ENCODE data around the gene ROBO3. TPM values are rescaled to one million over a fixed set of nuclear protein-coding genes. Genes with fewer than 3 reads are reported as not detected.

ROBO3 gene
- total RNA-seq, 4 donors from 2014 or later: 5.6 to 38.6 (median 17.0) TPM

DNA sequence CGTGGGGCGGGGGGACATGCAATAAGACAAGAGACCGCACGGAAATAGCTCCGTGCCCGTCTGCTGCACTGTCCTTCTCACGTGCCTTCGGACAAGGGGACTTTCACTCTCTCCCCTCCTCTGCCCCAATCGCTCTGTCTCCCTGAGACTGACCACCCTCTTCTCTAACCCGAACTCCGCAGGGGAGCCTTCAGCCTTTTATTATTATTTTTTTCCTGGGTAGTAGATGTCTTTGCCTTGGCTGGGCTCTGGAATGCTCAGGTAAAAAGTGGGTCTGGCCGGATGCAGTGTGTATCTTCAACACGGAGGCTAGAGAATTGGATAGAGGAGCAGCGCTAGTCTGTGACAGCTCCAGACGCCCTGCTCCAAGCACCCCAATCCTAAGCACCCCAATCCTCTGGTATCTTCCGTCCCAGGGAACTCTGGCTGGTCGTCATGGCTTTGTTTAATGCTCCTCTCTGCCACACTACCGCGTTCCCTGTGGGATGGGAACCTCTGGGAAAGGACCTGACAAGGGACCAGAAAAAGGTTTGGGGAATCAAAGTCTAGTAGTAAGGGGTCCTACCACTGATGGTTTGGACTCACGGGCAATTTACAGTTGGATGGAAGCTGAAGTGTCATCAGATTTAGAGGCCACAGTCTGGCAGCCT lies 25.1 kb upstream of the ROBO3 start:
- Histone ChIP-seq H3K27me3 (peaks cover 79% of the 10 kb centered on the region), H3K4me1 (peaks cover 10 to 39% (median 21%) of the 10 kb centered on the region in 4 donors), H3K9me3 (no peaks in the 10 kb centered on the region), H3K36me3 (no peaks in the 10 kb centered on the region), H3K27ac (no peak overlapping the region), H3K4me3 (peak overlapping the region in 2 of 4 donors; percentile 20 to 44)
- TF ChIP-seq EP300 (IDR thresholded peaks at IDR 0.05; ENCODE audit: low read depth) (no peak), POLR2A (IDR thresholded peaks at IDR 0.05) (no peak), POLR2AphosphoS5 (IDR thresholded peaks at IDR 0.05) (no peak)
- TF ChIP-seq, protein P1, sequence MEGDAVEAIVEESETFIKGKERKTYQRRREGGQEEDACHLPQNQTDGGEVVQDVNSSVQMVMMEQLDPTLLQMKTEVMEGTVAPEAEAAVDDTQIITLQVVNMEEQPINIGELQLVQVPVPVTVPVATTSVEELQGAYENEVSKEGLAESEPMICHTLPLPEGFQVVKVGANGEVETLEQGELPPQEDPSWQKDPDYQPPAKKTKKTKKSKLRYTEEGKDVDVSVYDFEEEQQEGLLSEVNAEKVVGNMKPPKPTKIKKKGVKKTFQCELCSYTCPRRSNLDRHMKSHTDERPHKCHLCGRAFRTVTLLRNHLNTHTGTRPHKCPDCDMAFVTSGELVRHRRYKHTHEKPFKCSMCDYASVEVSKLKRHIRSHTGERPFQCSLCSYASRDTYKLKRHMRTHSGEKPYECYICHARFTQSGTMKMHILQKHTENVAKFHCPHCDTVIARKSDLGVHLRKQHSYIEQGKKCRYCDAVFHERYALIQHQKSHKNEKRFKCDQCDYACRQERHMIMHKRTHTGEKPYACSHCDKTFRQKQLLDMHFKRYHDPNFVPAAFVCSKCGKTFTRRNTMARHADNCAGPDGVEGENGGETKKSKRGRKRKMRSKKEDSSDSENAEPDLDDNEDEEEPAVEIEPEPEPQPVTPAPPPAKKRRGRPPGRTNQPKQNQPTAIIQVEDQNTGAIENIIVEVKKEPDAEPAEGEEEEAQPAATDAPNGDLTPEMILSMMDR (IDR thresholded peaks at IDR 0.05): no peak
- in situ Hi-C loops (cut with MboI; ENCODE audit: low pct_ligation_motif_present in 1 of 4, low pct_unique_long_range_greater_than_20kb in 1 of 4, low sequenced_read_pairs in 3 of 4): loop anchor here (5.0 to 25.0 kb wide), 5 partner anchors 75 to 428 kb away; partner anchors contain the start of genes SIAE (in 3 of the 4), SPA17 (in 3 of the 4), ESAM (in 1 of the 4) and OR8B4 (in 1 of the 4)
- no peak for DNase-seq
- 0 to 5% methylated on average over 4 to 20 of the region's 20 CpGs for WGBS, 2 donors (ENCODE audit: low coverage in 1 of 2)
- intact Hi-C loops (cut with DNase I; ENCODE audit: low total_unique reads): loop anchor here (5.0 kb wide), 1 partner anchor 78 kb away; the partner anchor contains the start of gene ESAM

DNA sequence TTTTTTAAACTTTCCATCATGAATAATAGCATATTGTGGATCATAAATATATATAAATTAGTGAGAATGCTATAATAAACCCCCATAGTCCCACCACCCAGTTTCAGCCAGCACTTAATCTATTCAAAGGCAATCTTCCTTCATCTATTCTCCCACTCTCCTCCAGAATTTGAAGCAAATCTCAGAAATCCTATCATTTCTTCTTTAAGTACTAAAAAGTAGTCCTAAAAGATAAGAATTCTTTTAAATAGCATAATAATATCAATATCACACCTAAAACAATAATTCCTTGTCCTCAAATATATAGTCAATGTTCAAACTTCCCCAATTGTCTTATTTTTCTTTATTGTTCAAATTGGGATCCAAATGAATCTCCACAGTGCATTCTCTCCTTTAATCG lies 24.6 kb upstream of the ROBO3 start:
- no peak for DNase-seq
- H3K27ac ChIP-seq: no peak overlapping the region
- peaks cover 85% of the 10 kb centered on the region for H3K27me3 ChIP-seq
- TF ChIP-seq, protein P1 (IDR thresholded peaks at IDR 0.05): no peak
- no peak for TF ChIP-seq POLR2AphosphoS5 (IDR thresholded peaks at IDR 0.05)
- no peak for TF ChIP-seq POLR2A (IDR thresholded peaks at IDR 0.05)
- TF ChIP-seq EP300 (IDR thresholded peaks at IDR 0.05; ENCODE audit: low read depth): no peak
- intact Hi-C loops (cut with DNase I; ENCODE audit: low total_unique reads) (no loop called here), in situ Hi-C loops (cut with MboI; ENCODE audit: low pct_ligation_motif_present in 1 of 4, low pct_unique_long_range_greater_than_20kb in 1 of 4, low sequenced_read_pairs in 3 of 4) (loop anchor here in 2 of 4 donors (25.0 kb wide), 2 partner anchors 178 to 428 kb away; partner anchors contain the start of genes SIAE (in 2 of the 2), SPA17 (in 2 of the 2) and OR8B4 (in 1 of the 2))
- no peak overlapping the region for H3K4me3 ChIP-seq
- H3K9me3 ChIP-seq: no peaks in the 10 kb centered on the region
- no peaks in the 10 kb centered on the region for H3K36me3 ChIP-seq
- peaks cover 10 to 39% (median 21%) of the 10 kb centered on the region in 4 donors for H3K4me1 ChIP-seq
- 13 to 50% methylated on average over 1 of the region's 1 CpG for WGBS, 2 donors (ENCODE audit: low coverage in 1 of 2)

GRCh38 chr11:124841201-124841600 lies 24.0 kb upstream of the ROBO3 start:
- H3K4me3 ChIP-seq: no peak overlapping the region
- H3K36me3 ChIP-seq: no peaks in the 10 kb centered on the region
- no peak for DNase-seq
- TF ChIP-seq, protein P1 (IDR thresholded peaks at IDR 0.05): no peak
- TF ChIP-seq EP300 (IDR thresholded peaks at IDR 0.05; ENCODE audit: low read depth) (no peak), POLR2AphosphoS5 (IDR thresholded peaks at IDR 0.05) (no peak), POLR2A (IDR thresholded peaks at IDR 0.05) (no peak)
- intact Hi-C loops (cut with DNase I; ENCODE audit: low total_unique reads): no loop called here
- H3K9me3 ChIP-seq: no peaks in the 10 kb centered on the region
- H3K27me3 ChIP-seq: peaks cover 90% of the 10 kb centered on the region
- WGBS, 2 donors (ENCODE audit: low coverage in 1 of 2): 24 to 28% methylated on average over 3 of the region's 3 CpGs
- H3K27ac ChIP-seq: no peak overlapping the region
- H3K4me1 ChIP-seq: peaks cover 10 to 35% (median 20%) of the 10 kb centered on the region in 4 donors
- in situ Hi-C loops (cut with MboI; ENCODE audit: low pct_ligation_motif_present in 1 of 4, low pct_unique_long_range_greater_than_20kb in 1 of 4, low sequenced_read_pairs in 3 of 4): loop anchor here in 2 of 4 donors (25.0 kb wide), 2 partner anchors 179 to 429 kb away; partner anchors contain the start of genes SIAE (in 2 of the 2), SPA17 (in 2 of the 2) and OR8B4 (in 1 of the 2)

- TF ChIP-seq POLR2A (IDR thresholded peaks at IDR 0.05): no peak
- no peak for TF ChIP-seq POLR2AphosphoS5 (IDR thresholded peaks at IDR 0.05)
- TF ChIP-seq, protein P1 (IDR thresholded peaks at IDR 0.05): no peak
- TF ChIP-seq EP300 (IDR thresholded peaks at IDR 0.05; ENCODE audit: low read depth): no peak
- peaks cover 96% of the 10 kb centered on the region for H3K27me3 ChIP-seq
- peaks cover 10 to 33% (median 18%) of the 10 kb centered on the region in 4 donors for H3K4me1 ChIP-seq
- H3K36me3 ChIP-seq: no peaks in the 10 kb centered on the region
- DNase-seq: no peak
- in situ Hi-C loops (cut with MboI; ENCODE audit: low pct_ligation_motif_present in 1 of 4, low pct_unique_long_range_greater_than_20kb in 1 of 4, low sequenced_read_pairs in 3 of 4) (loop anchor here in 2 of 4 donors (25.0 kb wide), 2 partner anchors 180 to 430 kb away; partner anchors contain the start of genes SIAE (in 2 of the 2), SPA17 (in 2 of the 2) and OR8B4 (in 1 of the 2)), intact Hi-C loops (cut with DNase I; ENCODE audit: low total_unique reads) (no loop called here)
- WGBS, 2 donors (ENCODE audit: low coverage in 1 of 2): 21 to 36% methylated on average over 2 of the region's 2 CpGs
- H3K4me3 ChIP-seq: no peak overlapping the region
- H3K27ac ChIP-seq: no peak overlapping the region
- no peaks in the 10 kb centered on the region for H3K9me3 ChIP-seq
These were observed 23.4 kb upstream of the ROBO3 start for GRCh38 chr11:124841840-124842239.

Measured in transverse colon (tissue), 4 donors.